Activated CD4-positive, alpha-beta T cell treated with anti-CD3 and anti-CD28 coated beads, Interleukin-2, amount 10 ng/mL, durations not matched to agents 7 days and 5 days (primary cell): ENCODE measurements around the gene SSR1. TPM values are rescaled to one million over a fixed set of nuclear protein-coding genes. Genes with fewer than 3 reads are reported as not detected.
"Not testable (repeated sequence)": the region's sequence is repeated elsewhere in the genome, so short reads cannot be mapped to it uniquely, and the experiment has no call there.

ENCODE experiments used
- CTCF ChIA-PET: fragments of 350-600 bp; sonication (Branson Sonifier 250); formaldehyde crosslinking; loops from one replicate; lab custom pipeline; 2021; ENCODE audit warnings: antibody characterized with exemption; lab: Charles Lee
- POLR2A ChIA-PET: fragments of 350-600 bp; sonication (Branson Sonifier 250); formaldehyde crosslinking; loops from one replicate; lab custom pipeline; 2021; ENCODE audit warnings: antibody characterized with exemption; lab: Charles Lee
- DNase-seq: peaks from one replicate; pipeline ENCODE4 v3.0.0-alpha.2; 2020
- H3K27ac Mint-ChIP-seq: one replicate; pipeline ENCODE4 v1.8.0; 2021; ENCODE audit warnings: mild to moderate bottlenecking, moderate library complexity, mixed read lengths
- H3K27me3 Mint-ChIP-seq: one replicate; pipeline ENCODE4 v1.8.0; 2021; ENCODE audit warnings: mixed read lengths
- H3K36me3 Mint-ChIP-seq: one replicate; pipeline ENCODE4 v1.8.0; 2021; ENCODE audit warnings: low read depth, mixed read lengths
- H3K4me1 Mint-ChIP-seq: one replicate; pipeline ENCODE4 v1.8.0; 2021; ENCODE audit warnings: mixed read lengths
- H3K4me3 Mint-ChIP-seq: one replicate; pipeline ENCODE4 v1.8.0; 2021; ENCODE audit warnings: mild to moderate bottlenecking, moderate library complexity, mixed read lengths
- H3K9me3 Mint-ChIP-seq: one replicate; pipeline ENCODE4 v1.8.0; 2021; ENCODE audit warnings: mixed read lengths
- total RNA-seq, 2 experiments: library from RNA; stranded (reverse); gene quantifications; one replicate each; pipeline ENCODE4 v1.2.3, GENCODE V29; 2021

Gene SSR1
- total RNA-seq, 2 experiments from 2014 or later = 141 to 150 TPM

DNA sequence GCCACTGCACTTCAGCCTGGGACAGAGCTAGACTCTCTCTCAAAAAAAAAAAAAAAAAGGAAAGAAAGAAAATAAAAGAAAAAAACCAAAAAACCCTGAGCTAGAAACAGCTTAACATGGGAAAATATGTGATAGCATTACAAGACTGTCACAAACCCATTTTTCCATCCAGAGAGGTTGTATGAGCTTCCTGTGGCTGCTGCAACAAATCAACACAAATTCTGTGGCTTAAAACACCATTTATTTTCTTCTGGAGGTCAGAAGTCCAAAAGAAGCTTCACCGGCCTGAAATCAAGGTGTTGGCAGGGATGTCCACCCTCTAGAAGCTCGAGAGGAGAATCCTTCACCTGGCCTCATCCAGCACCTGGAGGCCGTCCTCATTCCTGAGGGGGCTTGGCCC is 21.7 kb upstream of the SSR1 start:
- CTCF ChIA-PET = interaction anchor here (1.3 to 1.4 kb wide), 2 partner anchors 10 to 19 kb away, joined by 3 to 5 read pairs; no protein-coding TSS in a partner anchor
- no peak for DNase-seq
- no peaks in the 10 kb centered on the region for H3K36me3 Mint-ChIP-seq
- H3K27me3 Mint-ChIP-seq = peaks cover 8% of the 10 kb centered on the region
- no peaks in the 10 kb centered on the region for H3K4me1 Mint-ChIP-seq
- no peaks in the 10 kb centered on the region for H3K9me3 Mint-ChIP-seq
- POLR2A ChIA-PET = no interaction called here
- H3K27ac Mint-ChIP-seq = no peak overlapping the region
- H3K4me3 Mint-ChIP-seq = no peak overlapping the region

DNA sequence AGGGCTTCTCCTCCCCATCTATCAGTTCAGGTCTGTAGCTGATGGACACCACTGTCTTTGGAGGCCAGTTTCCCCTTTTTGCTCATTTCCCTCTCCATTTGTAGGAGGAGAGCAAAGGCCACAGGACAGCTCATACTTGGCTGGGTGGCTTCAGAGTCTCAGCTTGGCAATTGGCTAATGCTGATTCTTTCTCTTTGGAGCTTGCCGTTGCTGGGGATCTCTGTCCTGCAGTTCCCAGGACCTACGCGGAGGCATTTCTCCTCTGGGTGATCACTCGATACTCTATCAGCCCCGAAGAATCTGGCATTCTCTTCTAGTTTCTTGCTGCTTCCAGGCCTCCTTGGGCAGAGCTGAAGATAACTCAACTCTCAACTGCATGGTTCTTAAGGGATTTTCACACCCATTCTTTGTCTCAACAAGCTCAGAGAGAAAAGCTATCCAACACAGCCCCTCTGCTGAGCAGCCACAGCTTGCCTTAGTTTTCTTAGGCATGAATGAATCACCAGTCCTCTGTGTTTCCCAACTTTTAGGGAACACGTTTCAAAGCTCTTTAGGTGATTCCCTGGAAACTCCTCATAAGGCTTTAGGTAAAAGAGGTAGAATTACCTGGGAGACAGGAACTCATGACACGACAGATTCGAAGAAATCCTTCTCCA is 19.2 kb upstream of the SSR1 start:
- Mint-ChIP-seq H3K4me3 (no peak overlapping the region), H3K27me3 (peaks cover 8% of the 10 kb centered on the region), H3K36me3 (no peaks in the 10 kb centered on the region), H3K27ac (no peak overlapping the region), H3K4me1 (no peaks in the 10 kb centered on the region), H3K9me3 (no peaks in the 10 kb centered on the region)
- ChIA-PET POLR2A (no interaction called here), CTCF (interaction anchor here (0.7 to 2.0 kb wide), 3 partner anchors 9 to 89 kb away, joined by 3 to 5 read pairs (median 3); no protein-coding TSS in a partner anchor)
- DNase-seq = no peak

DNA sequence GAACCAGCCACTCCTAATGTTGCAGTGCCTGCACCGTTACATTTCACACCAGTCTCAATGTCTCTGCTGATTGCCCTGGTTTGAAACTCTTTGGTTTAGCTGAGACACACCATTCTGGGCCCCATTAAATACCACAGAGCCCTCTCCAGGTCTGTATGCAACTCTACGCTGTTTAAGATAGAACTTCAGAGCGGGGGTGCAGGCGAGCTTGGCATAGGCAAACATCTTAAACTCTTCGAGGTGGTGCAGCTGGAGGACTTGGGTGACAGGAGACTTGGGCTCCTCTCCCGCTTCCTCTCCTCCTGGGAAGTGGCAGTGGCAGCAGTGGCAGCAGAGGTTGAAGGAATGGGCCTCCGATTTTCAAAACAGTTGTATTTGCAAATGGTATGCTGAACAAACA is 18.5 kb upstream of the SSR1 start:
- Mint-ChIP-seq H3K4me1 (no peaks in the 10 kb centered on the region), H3K27ac (no peak overlapping the region), H3K27me3 (peaks cover 5% of the 10 kb centered on the region), H3K4me3 (no peak overlapping the region), H3K9me3 (no peaks in the 10 kb centered on the region), H3K36me3 (no peaks in the 10 kb centered on the region)
- POLR2A ChIA-PET = no interaction called here
- DNase-seq = no peak
- CTCF ChIA-PET = interaction anchor here (0.6 to 2.0 kb wide), 4 partner anchors 9 to 90 kb away, joined by 3 to 5 read pairs (median 3); no protein-coding TSS in a partner anchor

- Mint-ChIP-seq H3K27ac (no peak overlapping the region), H3K36me3 (no peaks in the 10 kb centered on the region), H3K9me3 (peaks cover 2% of the 10 kb centered on the region), H3K4me1 (peaks cover 3% of the 10 kb centered on the region), H3K27me3 (peaks cover 11% of the 10 kb centered on the region), H3K4me3 (no peak overlapping the region)
- no peak for DNase-seq
- ChIA-PET POLR2A (no interaction called here), CTCF (interaction anchor here (1.1 to 1.3 kb wide), 3 partner anchors 10 to 27 kb away, joined by 3 to 4 read pairs (median 4); no protein-coding TSS in a partner anchor)
Observed at GRCh38 chr6:7328243-7328642, 15.2 kb upstream of the SSR1 start.

DNA sequence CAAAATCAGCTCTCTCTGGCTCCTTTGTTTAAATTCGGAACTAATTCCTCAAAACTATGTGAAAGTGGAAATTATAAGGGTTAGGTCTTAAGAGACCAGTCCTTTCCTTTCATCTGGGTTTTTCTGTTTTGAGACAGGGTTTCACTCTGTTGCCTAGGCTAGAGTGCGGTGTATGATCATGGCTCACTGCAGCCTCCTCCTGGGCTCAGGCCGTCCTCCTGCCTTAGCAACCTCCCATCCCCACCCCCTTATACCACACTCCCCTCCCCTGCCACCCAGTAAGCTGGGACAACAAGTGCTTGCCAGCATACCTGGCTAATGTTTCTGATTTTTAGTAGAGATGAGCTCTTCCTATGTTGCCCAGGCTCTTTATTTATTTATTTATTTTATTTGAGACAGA is 12.8 kb upstream of the SSR1 start:
- POLR2A ChIA-PET = no interaction called here
- Mint-ChIP-seq H3K27ac (no peak overlapping the region), H3K9me3 (peaks cover 2% of the 10 kb centered on the region), H3K36me3 (no peaks in the 10 kb centered on the region), H3K4me1 (peaks cover 3% of the 10 kb centered on the region), H3K4me3 (no peak overlapping the region), H3K27me3 (peaks cover 8% of the 10 kb centered on the region)
- CTCF ChIA-PET = interaction anchor here (2.0 to 2.1 kb wide), 2 partner anchors 10 to 12 kb away, joined by 5 to 7 read pairs; partner anchors contain the start of gene SSR1
- no peak for DNase-seq

DNA sequence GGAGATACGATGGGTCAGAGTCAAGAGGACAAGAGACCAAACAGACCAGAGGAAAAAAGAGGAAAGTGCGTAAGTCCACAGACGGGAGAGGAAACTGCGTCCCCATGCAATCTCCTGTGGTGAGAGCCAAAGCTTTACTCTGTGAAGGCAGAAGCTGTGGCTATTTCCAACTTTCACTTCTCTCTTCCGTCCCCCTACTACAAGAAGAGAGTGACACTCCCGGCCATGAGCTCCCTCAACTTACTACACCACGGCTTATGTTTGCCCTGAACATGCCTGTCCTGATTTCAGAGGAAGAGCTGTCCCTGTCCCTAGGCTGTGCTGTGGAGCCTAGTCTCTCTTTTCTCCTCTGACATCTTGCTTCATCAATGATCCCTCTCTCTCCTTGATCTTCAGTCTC is 11.5 kb upstream of the SSR1 start:
- peaks cover 3% of the 10 kb centered on the region for H3K4me1 Mint-ChIP-seq
- no peak overlapping the region for H3K27ac Mint-ChIP-seq
- POLR2A ChIA-PET = no interaction called here
- CTCF ChIA-PET = interaction anchor here (0.7 to 2.1 kb wide), 5 partner anchors 10 to 61 kb away, joined by 3 to 7 read pairs (median 3); partner anchors contain the start of gene SSR1
- DNase-seq = no peak
- no peaks in the 10 kb centered on the region for H3K36me3 Mint-ChIP-seq
- peaks cover 2% of the 10 kb centered on the region for H3K9me3 Mint-ChIP-seq
- peaks cover 8% of the 10 kb centered on the region for H3K27me3 Mint-ChIP-seq
- no peak overlapping the region for H3K4me3 Mint-ChIP-seq

DNA sequence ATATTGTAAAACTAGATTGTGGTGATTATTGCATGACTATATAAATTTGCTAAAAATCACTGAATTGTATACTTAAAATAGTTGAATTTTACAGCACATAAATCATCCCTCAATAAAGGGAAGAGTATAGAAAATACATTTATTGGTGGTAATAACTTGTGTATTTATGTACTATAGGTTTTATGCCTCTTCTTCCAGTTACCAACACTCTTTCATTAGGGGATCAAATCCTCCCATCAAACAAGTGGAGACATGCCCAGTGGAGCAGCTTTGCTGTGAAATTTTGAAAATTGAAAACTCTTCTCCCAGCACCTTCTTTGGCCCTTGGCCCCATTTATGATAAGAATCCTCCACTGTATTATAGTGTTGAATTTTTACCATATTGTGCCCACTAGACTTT is 10.1 kb upstream of the SSR1 start:
- Mint-ChIP-seq H3K4me3 (no peak overlapping the region), H3K27me3 (peaks cover 8% of the 10 kb centered on the region), H3K9me3 (peaks cover 2% of the 10 kb centered on the region), H3K36me3 (no peaks in the 10 kb centered on the region), H3K27ac (no peak overlapping the region), H3K4me1 (peaks cover 3% of the 10 kb centered on the region)
- ChIA-PET POLR2A (no interaction called here), CTCF (no interaction called here)
- DNase-seq = no peak

DNA sequence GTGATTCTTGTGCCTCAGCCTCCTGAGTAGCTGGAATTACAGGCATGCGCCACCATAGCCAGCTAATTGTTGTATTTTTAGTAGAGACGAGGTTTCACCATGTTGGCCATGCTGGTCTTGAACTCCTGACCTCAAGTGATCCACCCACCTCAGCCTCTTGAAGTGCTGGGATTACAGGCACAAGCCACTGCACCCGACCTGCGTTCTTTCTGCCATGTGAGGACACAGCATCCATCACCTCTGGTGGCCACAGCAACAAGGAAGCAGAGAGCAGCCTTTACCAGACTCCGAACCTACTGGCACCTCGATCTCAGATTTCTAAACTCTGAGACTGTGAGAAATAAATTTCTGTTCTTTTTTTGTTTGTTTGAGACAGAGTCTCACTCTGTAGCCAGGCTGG is 8.9 kb upstream of the SSR1 start:
- H3K36me3 Mint-ChIP-seq, H3K4me3 Mint-ChIP-seq, H3K27me3 Mint-ChIP-seq, H3K9me3 Mint-ChIP-seq, CTCF ChIA-PET, DNase-seq, H3K27ac Mint-ChIP-seq, H3K4me1 Mint-ChIP-seq, POLR2A ChIA-PET: not testable (repeated sequence)

GRCh38 chr6:7319406-7319805 is 6.4 kb upstream of the SSR1 start:
- H3K9me3 Mint-ChIP-seq, H3K4me1 Mint-ChIP-seq, H3K4me3 Mint-ChIP-seq, H3K27ac Mint-ChIP-seq, POLR2A ChIA-PET, DNase-seq, H3K36me3 Mint-ChIP-seq, H3K27me3 Mint-ChIP-seq: not testable (repeated sequence)
- CTCF ChIA-PET = interaction anchor here (0.6 to 0.7 kb wide), 2 partner anchors 122 to 576 kb away, joined by 3 to 4 read pairs; no protein-coding TSS in a partner anchor

DNA sequence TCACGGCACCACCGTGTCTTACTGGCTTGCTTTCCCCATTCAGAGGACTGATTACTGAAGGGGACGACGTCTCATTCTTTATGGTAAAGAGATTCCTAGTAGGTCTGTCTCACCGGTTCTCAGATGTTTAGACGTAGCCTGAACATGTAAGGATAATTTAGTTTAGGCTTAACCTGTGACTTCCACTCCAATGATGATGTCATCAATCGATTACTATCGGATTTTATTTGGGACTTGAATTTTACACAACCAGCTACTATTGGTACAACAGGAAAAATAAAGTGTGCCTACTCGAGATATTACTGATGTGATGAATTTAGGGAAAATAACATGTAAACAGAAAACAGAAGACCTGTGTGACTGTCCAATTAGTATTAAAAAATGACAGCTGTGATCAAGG is 4.5 kb upstream of the SSR1 start:
- Mint-ChIP-seq H3K27me3 (no peaks in the 10 kb centered on the region), H3K27ac (peak overlapping the region; percentile 15)
- CTCF ChIA-PET = no interaction called here

DNA sequence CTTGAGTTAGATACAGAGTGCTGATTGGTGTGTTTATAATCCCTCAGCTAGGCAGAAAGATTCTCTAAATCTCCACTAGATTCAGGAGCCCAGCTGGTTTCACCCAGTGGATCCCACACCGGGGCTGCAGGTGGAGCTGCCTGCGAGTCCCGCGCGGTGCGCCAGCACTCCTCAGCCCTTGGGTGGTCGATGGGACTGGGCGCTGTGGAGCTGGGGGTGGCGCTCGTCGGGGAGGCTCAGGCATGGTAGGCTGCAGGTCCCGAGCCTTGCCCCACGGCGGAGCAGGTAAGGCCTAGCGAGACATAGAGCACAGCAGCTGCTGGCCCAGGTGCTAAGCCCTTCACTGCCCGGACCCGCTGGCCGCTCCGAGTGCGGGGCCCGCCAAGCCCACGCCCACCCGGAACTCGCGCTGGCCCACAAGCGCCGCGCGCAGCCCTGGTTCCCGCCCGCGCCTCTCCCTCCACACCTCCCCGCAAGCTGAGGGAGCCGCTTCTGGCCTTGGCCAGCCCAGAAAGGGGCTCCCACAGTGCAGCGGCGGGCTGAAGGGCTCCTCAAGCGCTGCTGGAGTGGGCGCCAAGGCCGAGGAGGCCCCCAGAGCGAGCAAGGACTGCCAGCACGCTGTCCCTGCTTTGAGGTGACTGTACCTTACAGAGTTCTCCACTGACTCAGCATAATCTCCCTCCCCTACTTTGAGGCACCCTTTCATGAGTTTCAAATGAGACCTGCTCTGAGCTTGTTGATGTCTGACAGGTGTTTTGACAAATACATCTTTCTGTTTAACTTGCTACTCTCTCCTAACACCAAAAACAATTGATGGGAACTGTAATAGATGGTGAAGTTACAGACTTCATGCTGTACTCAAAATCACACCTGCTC is 3.9 kb upstream of the SSR1 start:
- H3K9me3 Mint-ChIP-seq = no peaks in the 10 kb centered on the region
- no peaks in the 10 kb centered on the region for H3K27me3 Mint-ChIP-seq
- CTCF ChIA-PET = interaction anchor here (1.4 to 1.5 kb wide), 2 partner anchors 9 to 18 kb away, joined by 5 read pairs; no protein-coding TSS in a partner anchor
- H3K27ac Mint-ChIP-seq = peak overlapping the region; percentile 15
- POLR2A ChIA-PET = interaction anchor here (0.7 kb wide), 1 partner anchor 827 kb away, joined by 3 read pairs; no protein-coding TSS in a partner anchor
- H3K36me3 Mint-ChIP-seq = peaks cover 4% of the 10 kb centered on the region
- H3K4me3 Mint-ChIP-seq = no peak overlapping the region
- H3K4me1 Mint-ChIP-seq = peaks cover 22% of the 10 kb centered on the region
- DNase-seq = no peak

More for the DNA sequence above, 4.5 kb upstream of the SSR1 start:
- Mint-ChIP-seq H3K36me3 (no peaks in the 10 kb centered on the region), H3K4me1 (peaks cover 18% of the 10 kb centered on the region), H3K9me3 (no peaks in the 10 kb centered on the region), H3K4me3 (no peak overlapping the region)
- POLR2A ChIA-PET = interaction anchor here (0.7 kb wide), 1 partner anchor 827 kb away, joined by 3 read pairs; no protein-coding TSS in a partner anchor
- no peak for DNase-seq

DNA sequence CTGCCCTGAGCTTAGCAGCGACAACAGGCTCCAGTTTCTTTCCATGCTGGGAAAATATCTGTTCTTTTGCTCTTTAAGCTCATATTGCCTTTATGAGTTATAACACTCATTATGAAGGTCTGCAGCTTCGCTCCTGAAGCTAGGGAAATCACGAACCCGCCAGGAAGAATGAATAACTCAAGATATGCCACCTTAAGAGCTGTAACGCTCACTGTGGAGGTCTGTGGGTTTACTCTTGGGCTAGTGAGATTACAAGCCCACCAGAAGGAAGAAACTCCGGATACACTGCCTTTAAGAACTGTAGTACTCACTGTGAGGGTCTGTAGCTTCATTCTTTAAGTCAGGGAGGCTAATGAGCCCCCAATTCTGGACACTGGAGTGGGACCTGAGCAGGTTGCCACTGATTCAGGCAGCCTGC is 3.0 kb upstream of the SSR1 start:
- CTCF ChIA-PET = interaction anchor here (0.6 to 1.5 kb wide), 5 partner anchors 10 to 463 kb away, joined by 3 to 5 read pairs (median 3); no protein-coding TSS in a partner anchor
- Mint-ChIP-seq H3K4me1 (peaks cover 28% of the 10 kb centered on the region), H3K36me3 (peaks cover 9% of the 10 kb centered on the region), H3K27me3 (no peaks in the 10 kb centered on the region), H3K4me3 (no peak overlapping the region), H3K9me3 (no peaks in the 10 kb centered on the region), H3K27ac (no peak overlapping the region)
- POLR2A ChIA-PET = interaction anchor here (0.6 kb wide), 1 partner anchor 73 kb away, joined by 3 read pairs; the partner anchor contains the start of genes CAGE1 and RIOK1
- no peak for DNase-seq
